ENCODE measurements around the gene DDX23.

- TF ChIP-seq RFX5 (IDR thresholded peaks at IDR 0.05; ENCODE audit: low read depth, low read length) (no peak), POLR2A (IDR thresholded peaks at IDR 0.05; ENCODE audit: low read depth, low read length) (no peak), RAD21 (IDR thresholded peaks at IDR 0.05; ENCODE audit: low read length) (no peak), MXI1 (IDR thresholded peaks at IDR 0.05; ENCODE audit: borderline replicate concordance, low read depth, low read length) (no peak), CTCF (conservative IDR thresholded peaks at IDR 0.05; ENCODE audit: low read depth, low read length) (no peak), CEBPB (IDR thresholded peaks at IDR 0.05; ENCODE audit: low read depth, low read length) (no peak), MAFK (IDR thresholded peaks at IDR 0.05; ENCODE audit: low read depth, low read length) (no peak), FOS (IDR thresholded peaks at IDR 0.05; ENCODE audit: low read depth, low read length) (no peak), ELK1 (IDR thresholded peaks at IDR 0.05; ENCODE audit: borderline replicate concordance, low read depth, low read length) (no peak), CHD1 (IDR thresholded peaks at IDR 0.05; ENCODE audit: low read depth, low read length) (no peak), USF2 (IDR thresholded peaks at IDR 0.05; ENCODE audit: low read depth, low read length) (no peak), SMC3 (IDR thresholded peaks at IDR 0.05; ENCODE audit: low read depth, low read length) (no peak), RCOR1 (IDR thresholded peaks at IDR 0.05; ENCODE audit: insufficient replicate concordance, low read length) (no peak)
Measured at GRCh38 chr12:48881686-48882314, 29.8 kb upstream of the DDX23 start.
